D721Med (cell line): ENCODE data around the gene APOBEC4.

Source experiments
- DNase-seq: peaks from one replicate; pipeline ENCODE4 v3.0.0; 2011; ENCODE audit warnings: low spot score; ENCODE audit not compliant: insufficient read length
- FAIRE-seq: peaks from 2 replicates; lab custom pipeline; 2011; peaks lifted over from hg19 to GRCh38; lab: Jason Lieb, UNC
- CTCF ChIP-seq: IDR thresholded peaks from 2 replicates; pipeline ENCODE4 v1.5.1; 2012; ENCODE audit warnings: mild to moderate bottlenecking, control low read depth; ENCODE audit not compliant: insufficient read depth; ENCODE audit errors: missing control alignments

The APOBEC4 gene

DNA sequence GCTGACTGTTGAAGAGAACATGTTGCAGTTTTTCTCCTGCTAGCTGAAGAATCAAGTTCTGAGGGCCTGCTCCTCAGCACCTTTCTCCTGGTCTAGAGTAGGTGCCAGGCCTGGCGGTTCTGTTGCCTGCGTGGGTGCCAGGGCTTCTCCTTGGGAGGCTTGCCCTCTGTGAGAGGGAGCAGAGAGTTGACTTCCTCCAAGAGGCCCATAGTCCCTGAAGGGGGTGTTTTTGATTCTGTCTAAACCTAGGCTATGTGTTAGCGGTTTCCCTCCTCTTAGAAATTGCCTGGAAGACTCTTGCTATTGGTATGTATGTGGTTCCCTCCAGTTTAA lies 312 bp upstream of the APOBEC4 start:
- DNase-seq (no peak), FAIRE-seq (no peak)
- TF ChIP-seq CTCF: no peak

- no peak for DNase-seq
- TF ChIP-seq CTCF: no peak
- FAIRE-seq: peak; percentile 74
Measured at GRCh38 chr1:183652107-183652506, 1.0 kb downstream of the APOBEC4 start.

GRCh38 chr1:183651612-183652011 lies 1.5 kb downstream of the APOBEC4 start:
- DNase-seq (no peak), FAIRE-seq (no peak)
- no peak for TF ChIP-seq CTCF

- FAIRE-seq (no peak), DNase-seq (no peak)
- no peak for TF ChIP-seq CTCF
Measured at GRCh38 chr1:183648042-183648441, 5.1 kb downstream of the APOBEC4 start.

- TF ChIP-seq CTCF: no peak
- DNase-seq (no peak), FAIRE-seq (peak; percentile 53)
Measured at GRCh38 chr1:183646776-183647175, 6.3 kb downstream of the APOBEC4 start.

DNA sequence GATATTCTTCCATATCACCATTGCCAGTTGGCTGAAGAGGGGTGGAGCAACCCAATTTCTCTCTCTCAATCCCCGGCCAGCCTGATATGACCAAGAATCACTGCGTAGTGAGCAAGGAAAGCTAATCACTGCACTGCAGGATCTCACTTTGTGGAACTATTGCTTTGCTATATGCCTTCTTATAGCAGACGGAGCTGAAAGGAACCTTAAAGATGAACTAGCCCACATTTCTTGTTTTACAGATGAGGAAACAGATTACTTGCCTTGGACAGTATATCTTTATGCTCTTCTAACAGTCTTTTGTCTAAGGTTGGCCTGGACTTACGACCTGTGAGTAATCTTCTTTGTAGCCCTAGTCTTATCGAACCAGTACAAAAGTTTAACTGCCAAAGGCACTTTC lies 7.6 kb downstream of the APOBEC4 start:
- no peak for FAIRE-seq
- TF ChIP-seq CTCF: no peak

GRCh38 chr1:183642166-183642565 lies 10.9 kb downstream of the APOBEC4 start:
- TF ChIP-seq CTCF: no peak
- DNase-seq (no peak), FAIRE-seq (no peak)

More for the DNA sequence above, 7.6 kb downstream of the APOBEC4 start:
- DNase-seq: no peak
